K562 (cell line): Measurements from ENCODE around the gene PTPRT. TPM values are rescaled to one million over a fixed set of nuclear protein-coding genes. Genes with fewer than 3 reads are reported as not detected.
A peak's percentile ranks its signal among the peaks of the same experiment; 100 is the strongest.

Experiments
- ATAC-seq: fragments of 200-7000 bp; cut with Tn5 transposase; 3 replicates; pipeline ENCODE4 v1.9.1; 2020; ENCODE audit warnings: moderate library complexity
- BruUV-seq: library from RNA; stranded (reverse); fragments of 400-500 nt; replicated peaks from 2 replicates; lab custom pipeline; 2021; lab: Mats Ljungman, UMichigan
- CTCF ChIA-PET: fragments of 300-600 bp; formaldehyde crosslinking; extraction: SDS; loops from one replicate; lab custom pipeline; 2021; ENCODE audit warnings: low intra/inter-chr PET ratio; lab: Yijun Ruan, JAX
- POLR2A ChIA-PET: fragments of 300-600, 350-650 bp; sonication (Branson Sonifier 250); formaldehyde crosslinking; extraction: SDS; loops from one replicate; lab custom pipeline; 2021; ENCODE audit warnings: antibody characterized with exemption, inconsistent platforms; lab: Yijun Ruan, JAX
- DNase-seq, 4 experiments: peaks; one replicate each; pipeline versions ENCODE4 v3.0.0 to v3.0.0-alpha.2; 2011 to 2018; ENCODE audit warnings: low spot score in 3 of 4, mixed read lengths in 3 of 4; ENCODE audit errors: extremely low read depth in 1 of 4
- FAIRE-seq: peaks from 2 replicates; lab custom pipeline; 2011; peaks lifted over from hg19 to GRCh38; lab: Jason Lieb, UNC
- H2AFZ ChIP-seq: 2 replicates; pipeline ENCODE4 v1.6.0; 2011; ENCODE audit warnings: low read depth, low read length, control low read depth, inconsistent platforms
- H3K27ac ChIP-seq: fragments of 200-600 bp; 3 replicates; pipeline ENCODE4 v1.8.0; 2011; ENCODE audit warnings: low read depth, mild to moderate bottlenecking, control low read depth, inconsistent platforms, low read length, moderate library complexity, mixed read lengths; ENCODE audit errors: extremely low read depth
- H3K27me3 ChIP-seq, 2 experiments: fragments of 300-600 bp in 1 of 2; 2 replicates in 1 of 2; 3 replicates in 1 of 2; pipeline versions ENCODE4 v1.6.0 to v1.8.0; 2011; ENCODE audit warnings: inconsistent platforms in 2 of 2, low read length in 2 of 2, mild to moderate bottlenecking in 1 of 2, mixed read lengths in 1 of 2, moderate library complexity in 1 of 2; ENCODE audit not compliant: control insufficient read depth in 2 of 2, insufficient read depth in 2 of 2
- H3K36me3 ChIP-seq: fragments of 300-600 bp; 3 replicates; pipeline ENCODE4 v1.8.0; 2011; ENCODE audit warnings: mild to moderate bottlenecking, low read length, inconsistent platforms; ENCODE audit not compliant: control insufficient read depth, insufficient read depth
- H3K4me1 ChIP-seq, 2 experiments: fragments of 200-600 bp in 1 of 2; replicated peaks in 1 of 2; 2 replicates in 1 of 2; 3 replicates in 1 of 2; pipeline versions ENCODE4 v1.5.1 to v1.8.0; 2011; ENCODE audit warnings: inconsistent platforms in 2 of 2, low read length in 2 of 2, mild to moderate bottlenecking in 1 of 2, mixed read lengths in 1 of 2, moderate library complexity in 1 of 2; ENCODE audit not compliant: control insufficient read depth in 2 of 2, insufficient read depth in 2 of 2
- H3K4me2 ChIP-seq: 2 replicates; pipeline ENCODE4 v1.6.1; 2011; ENCODE audit warnings: low read length, control low read depth, inconsistent platforms, mixed read lengths; ENCODE audit not compliant: insufficient read depth
- H3K4me3 ChIP-seq: fragments of 200-600 bp; sonication (generic), shearing (Covaris generic); 2 replicates; pipeline ENCODE4 v1.5.1; 2016; ENCODE audit warnings: control low read depth, inconsistent platforms
- H3K79me2 ChIP-seq: fragments of 200-600 bp; 3 replicates; pipeline ENCODE4 v1.8.0; 2011; ENCODE audit warnings: low read length, inconsistent platforms; ENCODE audit not compliant: control insufficient read depth, insufficient read depth
- H3K9ac ChIP-seq, 2 experiments: 2 replicates each; pipeline versions ENCODE4 v1.6.0 to v1.6.1; 2011; ENCODE audit warnings: low read depth in 2 of 2, low read length in 2 of 2, control low read depth in 1 of 2, inconsistent platforms in 1 of 2, mild to moderate bottlenecking in 1 of 2, mixed read lengths in 1 of 2; ENCODE audit not compliant: insufficient read depth in 1 of 2
- H3K9me1 ChIP-seq: one replicate; pipeline ENCODE4 v1.6.0; 2011; ENCODE audit warnings: inconsistent platforms, mild to moderate bottlenecking, low read length, moderate library complexity; ENCODE audit not compliant: control insufficient read depth, insufficient read depth
- H3K9me3 ChIP-seq: replicated peaks from 2 replicates; pipeline ENCODE4 v1.5.1; 2011; ENCODE audit warnings: low read depth, low read length, inconsistent platforms; ENCODE audit not compliant: control insufficient read depth, insufficient read depth
- H4K20me1 ChIP-seq: replicated peaks from 2 replicates; pipeline ENCODE4 v1.6.1; 2011; ENCODE audit warnings: low read length, inconsistent platforms, mixed read lengths; ENCODE audit not compliant: control insufficient read depth, insufficient read depth
- GTF2E2 ChIP-seq: fragments of 200-800 bp; sonication (Bioruptor generic); IDR thresholded peaks from 2 replicates; pipeline ENCODE4 v1.6.1; 2016; ENCODE audit warnings: missing genetic modification characterization, missing compliant biosample characterization
- HLTF ChIP-seq: fragments of 450-650 bp; IDR thresholded peaks from 2 replicates; pipeline ENCODE4 v1.6.1; 2016
- JUND ChIP-seq, 2 experiments: IDR thresholded peaks; 2 replicates in 1 of 2; 3 replicates in 1 of 2; pipeline ENCODE4 v1.6.1; 2011; ENCODE audit warnings: borderline replicate concordance in 2 of 2, low read depth in 2 of 2, low read length in 2 of 2, improper control_type of control experiment in 1 of 2, missing biosample characterization in 1 of 2, missing genetic modification characterization in 1 of 2, missing genetic modification reagents in 1 of 2
- MYBL2 ChIP-seq, 2 experiments: fragments of 450-650 bp in 1 of 2; sonication (generic) in 1 of 2; formaldehyde crosslinking in 1 of 2; IDR thresholded peaks; 2 replicates each; pipeline versions ENCODE4 v1.6.1 to v1.8.1; 2017 to 2022; ENCODE audit warnings: borderline replicate concordance in 1 of 2, inconsistent platforms in 1 of 2, low read depth in 1 of 2, mild to moderate bottlenecking in 1 of 2, missing genetic modification reagents in 1 of 2, moderate library complexity in 1 of 2
- NFYB ChIP-seq: IDR thresholded peaks from 2 replicates; pipeline ENCODE4 v1.6.1; 2011; ENCODE audit warnings: mild to moderate bottlenecking, moderate library complexity; ENCODE audit not compliant: insufficient read length; ENCODE audit errors: extremely low read depth
- USF1 ChIP-seq: sonication (generic); formaldehyde crosslinking; IDR thresholded peaks from 2 replicates; pipeline ENCODE4 v1.9.0; 2022; ENCODE audit warnings: mild to moderate bottlenecking, missing genetic modification reagents
- ZNF280B ChIP-seq: fragments of 250-450 bp; sonication (Bioruptor Pico); IDR thresholded peaks from 2 replicates; pipeline ENCODE4 v1.5.1; 2021; ENCODE audit warnings: mild to moderate bottlenecking
- ZNF445 ChIP-seq: fragments of 250-450 bp; sonication (Bioruptor Pico); IDR thresholded peaks from 2 replicates; pipeline ENCODE4 v1.4.0; 2020; ENCODE audit warnings: low read depth, mild to moderate bottlenecking, moderate library complexity
- ZNF507 ChIP-seq: conservative IDR thresholded peaks from 2 replicates; pipeline ENCODE4 v1.6.1; 2017; ENCODE audit warnings: missing genetic modification characterization, missing compliant biosample characterization
- ZNF707 ChIP-seq: fragments of 250-450 bp; sonication (Bioruptor Pico); conservative IDR thresholded peaks from 2 replicates; pipeline ENCODE4 v1.8.0; 2022; ENCODE audit warnings: inconsistent platforms, mild to moderate bottlenecking, moderate library complexity
- WGBS: fragments of 100-300 bp; shearing (Covaris generic); methylation state at CpG from one replicate; pipeline ENCODE4 v1.1.6; 2016; ENCODE audit warnings: low coverage, mixed read lengths; ENCODE audit not compliant: insufficient coverage; ENCODE audit errors: missing lambda C conversion rate; 5-methylcytosine and 5-hydroxymethylcytosine counted together
- in situ Hi-C: fragments of 300-500 bp; cut with MboI; formaldehyde crosslinking; loops from 4 replicates; pipeline ENCODE4 v1.15.0; 2018; ENCODE audit warnings: inconsistent platforms, mixed read lengths
- intact Hi-C: fragments of 100-400 bp; cut with micrococcal nuclease; formaldehyde crosslinking; loops from 2 replicates; pipeline ENCODE4 v1.14.2; 2022
- polyA plus RNA-seq, 8 experiments: library from polyadenylated mRNA; depleted of rRNA in 4 of 8; stranded (reverse) in 5 of 8; unstranded in 3 of 8; fragments of >200 nt; fragmentation: Nextera tagmentation in 2 of 8; fragmentation: Illumina TruSeq in 1 of 8; extraction: Ambion mirVana in 2 of 8; extraction: Trizol in 1 of 8; gene quantifications; 2 replicates each; pipeline versions ENCODE4 v1.2.1 to v1.2.3, GENCODE V29; 2011 to 2014; ENCODE audit warnings: inconsistent platforms in 1 of 8, missing spikeins in 1 of 8
- total RNA-seq, 7 experiments: library from RNA; depleted of rRNA in 6 of 7; stranded (reverse); fragments of >200 nt in 6 of 7; fragmentation: Illumina TruSeq in 2 of 7; extraction: Trizol in 2 of 7; gene quantifications; 2 replicates each; pipeline versions ENCODE4 v1.2.1 to v1.2.3, GENCODE V29; 2011 to 2021; ENCODE audit warnings: low replicate concordance in 1 of 7
- TF ChIP-seq, protein P1 (sequence below): fragments of 250-450 bp; sonication (Bioruptor Pico); IDR thresholded peaks from 2 replicates; pipeline ENCODE4 v1.8.0; 2022; ENCODE audit warnings: moderate library complexity, mild to moderate bottlenecking, inconsistent platforms
- TF ChIP-seq, protein P2 (sequence below): fragments of 450-650 bp; formaldehyde crosslinking; IDR thresholded peaks from 2 replicates; pipeline ENCODE4 v1.4.0; 2020; ENCODE audit warnings: mild to moderate bottlenecking, mixed read lengths
- TF ChIP-seq, protein P3 (sequence below): fragments of 450-650 bp; formaldehyde crosslinking; IDR thresholded peaks from 2 replicates; pipeline ENCODE4 v1.4.0; 2020; ENCODE audit warnings: mild to moderate bottlenecking, moderate library complexity

Gene PTPRT
- total and polyA plus RNA-seq, 9 of the 15 experiments (the other 6 are each of a cell fraction or from before 2014, with no cell fraction given), result not detected

- no peaks in the 10 kb centered on the region for H3K9me1 ChIP-seq
- no peaks in the 10 kb centered on the region; a peak in 1 of 5 replicates for H3K27me3 ChIP-seq
- H4K20me1 ChIP-seq, result no peaks in the 10 kb centered on the region
- CTCF ChIA-PET, result no interaction called here
- no TSS peak for BruUV-seq
- 0 out of 2 replicates have a peak overlapping the region, but pooled peaks have one; percentile 40 for H2AFZ ChIP-seq
- no peak overlapping the region for H3K4me3 ChIP-seq
- FAIRE-seq (peak; percentile 93), DNase-seq (peak; percentile 10 to 62 (median 44)), ATAC-seq (peak; percentile 92)
- H3K4me2 ChIP-seq, result no peak overlapping the region
- intact Hi-C loops, result no loop called here
- H3K36me3 ChIP-seq, result no peaks in the 10 kb centered on the region
- no peaks in the 10 kb centered on the region for H3K4me1 ChIP-seq
- POLR2A ChIA-PET, result interaction anchor here (0.5 to 1.2 kb wide), 2 partner anchors 13 to 43 kb away, joined by 3 read pairs; no protein-coding TSS in a partner anchor
- in situ Hi-C loops, result no loop called here
- H3K9me3 ChIP-seq, result no peaks in the 10 kb centered on the region
- H3K27ac ChIP-seq, result no peak overlapping the region
- H3K79me2 ChIP-seq, result no peaks in the 10 kb centered on the region
- no peak overlapping the region for H3K9ac ChIP-seq
- WGBS, result 0% methylated on average over 3 of the region's 3 CpGs
- TF ChIP-seq ZNF445 (CRISPR knock-in tag) (no peak), JUND (IDR thresholded peaks at IDR 0.05; ENCODE audit: borderline replicate concordance, low read depth, low read length) (no peak), JUND (tag; IDR thresholded peaks at IDR 0.05; ENCODE audit: borderline replicate concordance, low read depth, low read length) (no peak), MYBL2 (IDR thresholded peaks at IDR 0.05; ENCODE audit: low read depth) (no peak), MYBL2 (CRISPR knock-in tag; IDR thresholded peaks at IDR 0.05; ENCODE audit: borderline replicate concordance) (no peak), ZNF707 (no peak), HLTF (no peak), ZNF280B (CRISPR knock-in tag) (no peak), GTF2E2 (tag) (no peak), NFYB (peak; percentile 62), USF1 (peak; percentile 74), ZNF507 (tag) (no peak)
- TF ChIP-seq, protein P1, sequence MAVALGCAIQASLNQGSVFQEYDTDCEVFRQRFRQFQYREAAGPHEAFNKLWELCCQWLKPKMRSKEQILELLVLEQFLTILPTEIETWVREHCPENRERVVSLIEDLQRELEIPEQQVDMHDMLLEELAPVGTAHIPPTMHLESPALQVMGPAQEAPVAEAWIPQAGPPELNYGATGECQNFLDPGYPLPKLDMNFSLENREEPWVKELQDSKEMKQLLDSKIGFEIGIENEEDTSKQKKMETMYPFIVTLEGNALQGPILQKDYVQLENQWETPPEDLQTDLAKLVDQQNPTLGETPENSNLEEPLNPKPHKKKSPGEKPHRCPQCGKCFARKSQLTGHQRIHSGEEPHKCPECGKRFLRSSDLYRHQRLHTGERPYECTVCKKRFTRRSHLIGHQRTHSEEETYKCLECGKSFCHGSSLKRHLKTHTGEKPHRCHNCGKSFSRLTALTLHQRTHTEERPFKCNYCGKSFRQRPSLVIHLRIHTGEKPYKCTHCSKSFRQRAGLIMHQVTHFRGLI (CRISPR knock-in tag), result no peak
- TF ChIP-seq, protein P2, sequence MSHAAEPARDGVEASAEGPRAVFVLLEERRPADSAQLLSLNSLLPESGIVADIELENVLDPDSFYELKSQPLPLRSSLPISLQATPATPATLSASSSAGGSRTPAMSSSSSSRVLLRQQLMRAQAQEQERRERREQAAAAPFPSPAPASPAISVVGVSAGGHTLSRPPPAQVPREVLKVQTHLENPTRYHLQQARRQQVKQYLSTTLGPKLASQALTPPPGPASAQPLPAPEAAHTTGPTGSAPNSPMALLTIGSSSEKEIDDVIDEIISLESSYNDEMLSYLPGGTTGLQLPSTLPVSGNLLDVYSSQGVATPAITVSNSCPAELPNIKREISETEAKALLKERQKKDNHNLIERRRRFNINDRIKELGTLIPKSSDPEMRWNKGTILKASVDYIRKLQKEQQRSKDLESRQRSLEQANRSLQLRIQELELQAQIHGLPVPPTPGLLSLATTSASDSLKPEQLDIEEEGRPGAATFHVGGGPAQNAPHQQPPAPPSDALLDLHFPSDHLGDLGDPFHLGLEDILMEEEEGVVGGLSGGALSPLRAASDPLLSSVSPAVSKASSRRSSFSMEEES, result peak; percentile 91
- TF ChIP-seq, protein P3, sequence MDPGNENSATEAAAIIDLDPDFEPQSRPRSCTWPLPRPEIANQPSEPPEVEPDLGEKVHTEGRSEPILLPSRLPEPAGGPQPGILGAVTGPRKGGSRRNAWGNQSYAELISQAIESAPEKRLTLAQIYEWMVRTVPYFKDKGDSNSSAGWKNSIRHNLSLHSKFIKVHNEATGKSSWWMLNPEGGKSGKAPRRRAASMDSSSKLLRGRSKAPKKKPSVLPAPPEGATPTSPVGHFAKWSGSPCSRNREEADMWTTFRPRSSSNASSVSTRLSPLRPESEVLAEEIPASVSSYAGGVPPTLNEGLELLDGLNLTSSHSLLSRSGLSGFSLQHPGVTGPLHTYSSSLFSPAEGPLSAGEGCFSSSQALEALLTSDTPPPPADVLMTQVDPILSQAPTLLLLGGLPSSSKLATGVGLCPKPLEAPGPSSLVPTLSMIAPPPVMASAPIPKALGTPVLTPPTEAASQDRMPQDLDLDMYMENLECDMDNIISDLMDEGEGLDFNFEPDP (CRISPR knock-in tag), result no peak
Measured at GRCh38 chr20:43238833-43239232, 49.1 kb upstream of the PTPRT start.
